ENCODE data around the gene ARMS2.

The ARMS2 gene

GRCh38 chr10:122468926-122469781 is 14.7 kb downstream of the ARMS2 start:
- Histone ChIP-seq H3K4me1 (ENCODE audit: insufficient read depth, low read length) (peaks cover 7% of the 10 kb centered on the region), H3K27me3 (ENCODE audit: insufficient read depth, low read length) (no peaks in the 10 kb centered on the region), H2AFZ (ENCODE audit: low read depth, low read length) (no peak overlapping the region), H3K4me3 (ENCODE audit: low read length) (no peak overlapping the region), H3K9me3 (ENCODE audit: low read length) (no peaks in the 10 kb centered on the region), H3K36me3 (ENCODE audit: insufficient read depth, low read length) (no peaks in the 10 kb centered on the region)

DNA sequence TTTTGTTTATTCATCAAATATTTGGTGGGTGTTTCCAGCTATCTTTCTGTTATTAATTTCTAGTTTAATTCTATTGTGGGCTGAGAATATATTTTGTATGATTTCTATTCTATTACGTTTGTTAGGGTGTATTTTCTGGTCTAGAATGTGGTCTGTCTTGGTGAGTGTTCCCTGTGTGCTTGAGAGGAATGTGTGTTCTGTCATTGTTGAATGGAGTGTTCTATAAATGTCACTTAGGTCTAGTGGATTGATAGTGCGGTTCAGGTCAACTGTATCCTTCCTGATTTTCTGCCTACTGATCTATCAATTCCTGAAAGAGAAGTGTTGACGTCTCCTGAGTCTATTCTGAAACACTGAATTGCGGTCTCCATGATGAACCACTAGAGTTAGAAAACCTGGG is 15.4 kb downstream of the ARMS2 start:
- no peak overlapping the region for H2AFZ ChIP-seq (ENCODE audit: low read depth, low read length)
- no peaks in the 10 kb centered on the region for H3K27me3 ChIP-seq (ENCODE audit: insufficient read depth, low read length)
- H3K9me3 ChIP-seq (ENCODE audit: low read length), result no peaks in the 10 kb centered on the region
- H3K36me3 ChIP-seq (ENCODE audit: insufficient read depth, low read length), result no peaks in the 10 kb centered on the region
- H3K4me3 ChIP-seq (ENCODE audit: low read length), result no peak overlapping the region
- peaks cover 14% of the 10 kb centered on the region for H3K4me1 ChIP-seq (ENCODE audit: insufficient read depth, low read length)

DNA sequence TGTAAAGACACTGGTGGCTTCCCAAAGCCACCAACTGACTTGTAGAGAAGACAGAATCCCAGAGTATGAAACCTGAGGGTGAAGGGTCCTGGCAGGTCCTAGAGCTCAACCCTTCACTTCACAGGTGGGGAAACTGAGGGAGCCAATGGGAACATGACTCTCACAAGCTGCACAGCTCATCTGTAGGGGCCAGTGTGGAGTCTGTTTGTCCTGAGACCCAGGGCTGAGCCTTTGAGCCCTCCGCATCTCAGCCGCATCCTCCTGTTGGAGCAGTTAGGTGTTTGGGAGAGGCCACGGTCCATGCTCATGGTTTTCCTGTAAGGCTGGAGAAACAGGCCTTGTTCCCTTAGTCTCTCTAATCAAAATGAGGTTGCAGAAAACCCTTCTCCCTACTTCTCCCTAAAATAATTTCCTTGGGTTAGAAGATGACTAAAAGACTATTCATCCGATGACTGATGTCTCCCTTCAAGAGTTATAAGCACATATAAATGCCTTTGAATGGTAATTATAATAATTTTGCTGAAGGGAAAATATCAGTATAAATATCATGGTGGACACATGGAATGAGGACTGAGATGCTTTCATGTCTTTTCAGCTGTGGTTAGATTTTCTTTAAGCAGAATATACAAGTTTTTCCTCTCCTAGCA is 17.2 kb downstream of the ARMS2 start:
- Histone ChIP-seq H3K4me1 (ENCODE audit: insufficient read depth, low read length) (peaks cover 31% of the 10 kb centered on the region), H3K36me3 (ENCODE audit: insufficient read depth, low read length) (no peaks in the 10 kb centered on the region), H3K4me3 (ENCODE audit: low read length) (no peak overlapping the region), H2AFZ (ENCODE audit: low read depth, low read length) (no peak overlapping the region), H3K27me3 (ENCODE audit: insufficient read depth, low read length) (no peaks in the 10 kb centered on the region), H3K9me3 (ENCODE audit: low read length) (no peaks in the 10 kb centered on the region)

DNA sequence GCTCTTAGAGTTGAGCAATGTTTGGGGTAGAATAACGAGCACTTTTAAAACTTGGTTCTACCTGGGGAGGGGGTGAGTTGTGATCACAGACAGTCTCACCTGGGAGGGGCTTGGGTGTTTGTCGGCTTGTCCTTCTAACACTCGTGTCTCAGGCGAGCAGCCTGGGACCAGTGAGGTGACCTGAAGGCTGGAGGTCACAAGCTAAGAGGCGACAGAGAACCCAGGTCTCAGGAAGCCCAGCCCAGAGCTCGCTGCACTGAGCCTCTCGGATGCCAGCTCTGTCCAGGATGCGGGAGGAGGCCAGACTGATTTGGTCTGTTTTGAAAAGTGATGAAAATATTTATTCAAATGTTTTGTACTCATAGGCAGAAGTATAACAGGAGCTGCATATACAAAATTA is 18.7 kb downstream of the ARMS2 start:
- Histone ChIP-seq H3K9me3 (ENCODE audit: low read length) (no peaks in the 10 kb centered on the region), H3K27me3 (ENCODE audit: insufficient read depth, low read length) (no peaks in the 10 kb centered on the region), H3K4me1 (ENCODE audit: insufficient read depth, low read length) (peaks cover 43% of the 10 kb centered on the region), H3K36me3 (ENCODE audit: insufficient read depth, low read length) (no peaks in the 10 kb centered on the region), H2AFZ (ENCODE audit: low read depth, low read length) (no peak overlapping the region), H3K4me3 (ENCODE audit: low read length) (no peak overlapping the region)

- Histone ChIP-seq H3K36me3 (ENCODE audit: insufficient read depth, low read length) (no peaks in the 10 kb centered on the region), H2AFZ (ENCODE audit: low read depth, low read length) (no peak overlapping the region), H3K9me3 (ENCODE audit: low read length) (no peaks in the 10 kb centered on the region), H3K4me3 (ENCODE audit: low read length) (no peak overlapping the region), H3K27me3 (ENCODE audit: insufficient read depth, low read length) (no peaks in the 10 kb centered on the region), H3K4me1 (ENCODE audit: insufficient read depth, low read length) (peaks cover 49% of the 10 kb centered on the region)
Measured at GRCh38 chr10:122474131-122474818, 19.8 kb downstream of the ARMS2 start.

GRCh38 chr10:122475100-122475499 is 20.6 kb downstream of the ARMS2 start:
- Histone ChIP-seq H3K4me3 (ENCODE audit: low read length) (peak overlapping the region; percentile 29), H2AFZ (ENCODE audit: low read depth, low read length) (peak overlapping the region; percentile 42), H3K9me3 (ENCODE audit: low read length) (no peaks in the 10 kb centered on the region), H3K36me3 (ENCODE audit: insufficient read depth, low read length) (no peaks in the 10 kb centered on the region), H3K4me1 (ENCODE audit: insufficient read depth, low read length) (peaks cover 49% of the 10 kb centered on the region), H3K27me3 (ENCODE audit: insufficient read depth, low read length) (no peaks in the 10 kb centered on the region)

- Histone ChIP-seq H3K36me3 (ENCODE audit: insufficient read depth, low read length) (no peaks in the 10 kb centered on the region), H3K27me3 (ENCODE audit: insufficient read depth, low read length) (no peaks in the 10 kb centered on the region), H2AFZ (ENCODE audit: low read depth, low read length) (peak overlapping the region; percentile 42), H3K4me1 (ENCODE audit: insufficient read depth, low read length) (peaks cover 49% of the 10 kb centered on the region), H3K4me3 (ENCODE audit: low read length) (peak overlapping the region; percentile 29), H3K9me3 (ENCODE audit: low read length) (no peaks in the 10 kb centered on the region)
Measured at GRCh38 chr10:122475591-122476332, 21.3 kb downstream of the ARMS2 start.

- Histone ChIP-seq H3K4me1 (ENCODE audit: insufficient read depth, low read length) (peaks cover 49% of the 10 kb centered on the region), H3K9me3 (ENCODE audit: low read length) (peaks cover 1% of the 10 kb centered on the region), H2AFZ (ENCODE audit: low read depth, low read length) (peak overlapping the region; percentile 42), H3K27me3 (ENCODE audit: insufficient read depth, low read length) (no peaks in the 10 kb centered on the region), H3K4me3 (ENCODE audit: low read length) (peak overlapping the region; percentile 29), H3K36me3 (ENCODE audit: insufficient read depth, low read length) (no peaks in the 10 kb centered on the region)
Measured at GRCh38 chr10:122476333-122476695, 21.9 kb downstream of the ARMS2 start.

GRCh38 chr10:122477436-122477835 is 23.0 kb downstream of the ARMS2 start:
- no peak overlapping the region for H3K4me3 ChIP-seq (ENCODE audit: low read length)
- peaks cover 49% of the 10 kb centered on the region for H3K4me1 ChIP-seq (ENCODE audit: insufficient read depth, low read length)
- H3K9me3 ChIP-seq (ENCODE audit: low read length), result peaks cover 6% of the 10 kb centered on the region
- no peaks in the 10 kb centered on the region for H3K36me3 ChIP-seq (ENCODE audit: insufficient read depth, low read length)
- H2AFZ ChIP-seq (ENCODE audit: low read depth, low read length), result no peak overlapping the region
- no peaks in the 10 kb centered on the region for H3K27me3 ChIP-seq (ENCODE audit: insufficient read depth, low read length)

DNA sequence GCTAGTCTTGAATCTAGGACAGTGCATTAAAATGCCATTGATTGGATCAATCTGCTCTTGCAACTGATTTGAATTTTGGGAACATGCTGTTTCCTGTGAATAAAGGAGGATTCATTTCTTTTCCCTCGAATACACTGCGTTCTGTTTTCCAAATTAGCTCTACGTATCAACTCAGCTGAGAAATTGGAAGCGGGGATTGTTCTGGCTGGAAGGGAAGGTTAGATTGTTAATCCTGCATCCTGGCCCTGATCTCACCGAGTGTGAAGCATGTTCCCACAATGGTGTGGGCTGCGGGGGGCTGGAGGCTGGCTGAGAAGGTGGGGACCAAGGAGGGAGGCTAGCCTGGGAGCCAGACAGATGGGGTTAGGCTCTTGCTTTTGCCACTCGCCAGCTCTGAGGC is 24.5 kb downstream of the ARMS2 start:
- H2AFZ ChIP-seq (ENCODE audit: low read depth, low read length), result no peak overlapping the region
- H3K27me3 ChIP-seq (ENCODE audit: insufficient read depth, low read length), result no peaks in the 10 kb centered on the region
- peaks cover 44% of the 10 kb centered on the region for H3K4me1 ChIP-seq (ENCODE audit: insufficient read depth, low read length)
- H3K36me3 ChIP-seq (ENCODE audit: insufficient read depth, low read length), result no peaks in the 10 kb centered on the region
- no peak overlapping the region for H3K4me3 ChIP-seq (ENCODE audit: low read length)
- H3K9me3 ChIP-seq (ENCODE audit: low read length), result peaks cover 6% of the 10 kb centered on the region

GRCh38 chr10:122480146-122480833 is 25.8 kb downstream of the ARMS2 start:
- H2AFZ ChIP-seq (ENCODE audit: low read depth, low read length), result no peak overlapping the region

DNA sequence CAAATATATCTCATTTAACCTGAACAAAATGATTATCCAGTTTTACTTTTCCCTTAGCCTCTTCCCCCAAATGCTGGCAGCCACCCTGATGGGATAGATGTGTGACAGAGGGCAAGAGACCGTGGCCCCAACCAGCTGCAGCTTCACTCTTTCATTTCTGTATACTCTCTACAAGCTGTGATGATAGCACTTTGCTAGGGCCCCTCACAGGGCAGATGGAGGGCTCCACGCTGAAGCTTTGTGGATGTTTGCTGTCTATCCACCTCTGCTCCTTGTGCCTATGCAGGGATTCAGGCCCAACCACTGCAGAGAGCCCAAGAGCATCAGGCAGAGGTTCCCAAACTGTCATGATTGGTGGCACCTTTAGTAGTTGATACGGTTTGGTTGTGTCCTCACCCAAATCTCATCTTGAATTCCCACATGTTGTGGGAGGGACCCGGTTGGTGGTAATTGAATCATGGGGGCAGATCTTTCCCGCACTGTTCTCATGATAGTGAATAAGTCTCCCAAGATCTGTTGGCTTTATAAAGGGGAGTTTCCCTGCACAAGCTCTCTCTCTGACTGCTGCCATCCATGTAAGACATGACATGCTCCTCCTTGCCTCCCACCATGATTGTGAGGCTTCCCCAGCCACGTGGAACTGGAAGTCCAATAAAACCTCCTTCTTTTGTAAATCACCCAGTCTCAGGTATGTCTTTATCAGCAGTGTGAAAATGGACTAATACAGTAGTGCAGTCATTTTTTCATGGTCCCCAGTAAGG is 27.0 kb downstream of the ARMS2 start:
- Histone ChIP-seq H3K4me1 (ENCODE audit: insufficient read depth, low read length) (peaks cover 29% of the 10 kb centered on the region), H2AFZ (ENCODE audit: low read depth, low read length) (no peak overlapping the region), H3K27me3 (ENCODE audit: insufficient read depth, low read length) (no peaks in the 10 kb centered on the region), H3K36me3 (ENCODE audit: insufficient read depth, low read length) (no peaks in the 10 kb centered on the region), H3K4me3 (ENCODE audit: low read length) (no peak overlapping the region), H3K9me3 (ENCODE audit: low read length) (peaks cover 6% of the 10 kb centered on the region)

More at GRCh38 chr10:122480146-122480833, 25.8 kb downstream of the ARMS2 start:
- Histone ChIP-seq H3K4me3 (ENCODE audit: low read length) (no peak overlapping the region), H3K9me3 (ENCODE audit: low read length) (peaks cover 6% of the 10 kb centered on the region), H3K4me1 (ENCODE audit: insufficient read depth, low read length) (peaks cover 31% of the 10 kb centered on the region), H3K27me3 (ENCODE audit: insufficient read depth, low read length) (no peaks in the 10 kb centered on the region), H3K36me3 (ENCODE audit: insufficient read depth, low read length) (no peaks in the 10 kb centered on the region)

All from neuron (in vitro differentiated cells).